ENCODE measurements around the gene GGCX.

DNA sequence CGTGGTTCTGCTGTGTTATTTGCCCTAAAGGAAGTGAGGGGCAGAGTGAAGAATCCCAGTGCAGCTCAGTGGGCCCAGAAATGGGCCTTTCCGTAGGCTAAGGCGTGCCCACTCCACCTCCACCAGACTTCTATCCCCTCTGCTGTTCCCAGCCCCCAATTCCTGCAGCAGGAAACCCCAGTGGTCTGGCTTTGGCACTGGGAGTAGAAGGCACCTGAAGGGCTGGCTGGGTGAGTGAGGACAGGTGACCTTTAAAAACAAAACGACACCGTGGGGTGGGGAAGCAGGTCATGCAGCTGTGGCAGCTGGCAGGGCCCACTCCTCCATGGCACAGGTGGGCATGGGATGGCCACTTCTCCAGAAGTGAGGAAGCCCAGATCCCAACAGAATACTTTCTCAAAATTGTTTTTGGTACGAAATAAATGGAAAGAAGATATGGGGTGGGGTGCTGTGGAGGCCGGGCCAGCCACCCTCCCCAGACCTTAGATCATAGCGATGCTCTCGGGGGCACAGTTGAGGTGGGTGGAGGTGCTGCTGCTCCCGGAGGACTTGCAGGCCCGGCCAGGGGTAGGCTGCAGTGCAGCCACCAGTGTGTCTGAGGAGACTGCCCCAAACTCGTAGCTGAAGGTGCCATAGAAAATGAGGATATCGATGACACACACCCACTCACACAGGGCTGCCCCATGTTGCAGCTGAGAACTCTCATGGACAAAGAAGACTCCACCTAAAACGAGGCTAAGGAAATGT, 37.5 kb upstream of the GGCX start:
- TF ChIP-seq, protein P1, sequence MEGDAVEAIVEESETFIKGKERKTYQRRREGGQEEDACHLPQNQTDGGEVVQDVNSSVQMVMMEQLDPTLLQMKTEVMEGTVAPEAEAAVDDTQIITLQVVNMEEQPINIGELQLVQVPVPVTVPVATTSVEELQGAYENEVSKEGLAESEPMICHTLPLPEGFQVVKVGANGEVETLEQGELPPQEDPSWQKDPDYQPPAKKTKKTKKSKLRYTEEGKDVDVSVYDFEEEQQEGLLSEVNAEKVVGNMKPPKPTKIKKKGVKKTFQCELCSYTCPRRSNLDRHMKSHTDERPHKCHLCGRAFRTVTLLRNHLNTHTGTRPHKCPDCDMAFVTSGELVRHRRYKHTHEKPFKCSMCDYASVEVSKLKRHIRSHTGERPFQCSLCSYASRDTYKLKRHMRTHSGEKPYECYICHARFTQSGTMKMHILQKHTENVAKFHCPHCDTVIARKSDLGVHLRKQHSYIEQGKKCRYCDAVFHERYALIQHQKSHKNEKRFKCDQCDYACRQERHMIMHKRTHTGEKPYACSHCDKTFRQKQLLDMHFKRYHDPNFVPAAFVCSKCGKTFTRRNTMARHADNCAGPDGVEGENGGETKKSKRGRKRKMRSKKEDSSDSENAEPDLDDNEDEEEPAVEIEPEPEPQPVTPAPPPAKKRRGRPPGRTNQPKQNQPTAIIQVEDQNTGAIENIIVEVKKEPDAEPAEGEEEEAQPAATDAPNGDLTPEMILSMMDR (IDR thresholded peaks at IDR 0.05), result no peak
- TF ChIP-seq POLR2A (IDR thresholded peaks at IDR 0.05) (no peak), POLR2AphosphoS5 (IDR thresholded peaks at IDR 0.05) (no peak)
